GM13976 (cell line): ENCODE data around the gene CFAP54.

Source experiments
- DNase-seq: peaks from one replicate; pipeline ENCODE4 v3.0.0; 2012; ENCODE audit warnings: low spot score
- CTCF ChIP-seq: IDR thresholded peaks from 2 replicates; pipeline ENCODE4 v1.5.1; 2012; ENCODE audit warnings: borderline replicate concordance, mild to moderate bottlenecking; ENCODE audit not compliant: insufficient read depth; ENCODE audit errors: extremely low read depth, missing control alignments, control extremely low read depth
- in situ Hi-C: fragments of 300-500 bp; cut with MboI; formaldehyde crosslinking; loops from one replicate; pipeline ENCODE4 v1.12.0; 2022; ENCODE audit warnings: low sequenced_read_pairs, mixed read lengths, inconsistent platforms; ENCODE audit not compliant: unreplicated experiment

The CFAP54 gene

GRCh38 chr12:96677363-96677762 lies 188.0 kb downstream of the CFAP54 start:
- in situ Hi-C loops, result no loop called here
- no peak for DNase-seq
- no peak for TF ChIP-seq CTCF

- no peak for TF ChIP-seq CTCF
- no peak for DNase-seq
- in situ Hi-C loops, result no loop called here
Observed at GRCh38 chr12:96687719-96688118, 198.3 kb downstream of the CFAP54 start.

DNA sequence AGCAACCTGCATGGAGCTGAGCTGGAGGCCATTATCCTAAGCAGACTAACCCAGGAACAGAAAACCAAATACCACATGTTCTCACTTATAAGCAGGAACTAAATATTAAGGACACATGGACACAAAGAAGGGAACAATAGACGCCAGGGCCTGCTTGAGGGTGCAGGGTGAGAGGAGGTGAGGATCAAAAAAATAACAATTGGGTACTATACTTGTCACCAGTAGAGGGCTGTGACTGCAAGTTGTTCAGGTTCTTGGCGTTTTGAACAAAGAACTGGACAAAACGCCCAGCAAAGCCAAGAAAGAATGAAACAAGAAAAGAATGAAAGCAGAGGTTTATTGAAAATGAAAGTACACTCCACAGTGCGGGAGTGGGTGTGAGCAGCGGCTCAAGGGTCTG lies 209.1 kb downstream of the CFAP54 start:
- in situ Hi-C loops, result no loop called here
- DNase-seq, result no peak
- no peak for TF ChIP-seq CTCF

DNA sequence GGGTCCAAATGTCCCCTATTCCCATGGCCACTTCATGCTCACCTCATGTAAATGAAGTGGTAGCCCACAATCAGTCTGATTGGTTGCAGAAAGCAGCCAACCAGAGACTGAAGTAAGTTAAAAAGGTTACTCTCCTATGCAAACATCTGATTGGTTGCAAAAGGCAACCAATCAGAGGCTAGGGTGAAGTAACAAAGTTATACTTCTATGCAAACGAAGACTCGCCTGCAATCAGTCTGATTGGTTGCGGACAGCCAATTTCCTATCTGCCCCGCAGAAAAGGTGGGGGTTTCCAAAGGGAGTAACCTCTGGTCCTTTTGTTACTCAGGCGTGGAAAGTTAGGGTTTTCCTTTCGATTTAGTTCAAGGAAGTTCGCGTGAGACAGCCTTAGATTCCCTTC lies 209.6 kb downstream of the CFAP54 start:
- in situ Hi-C loops, result no loop called here
- no peak for DNase-seq
- no peak for TF ChIP-seq CTCF

GRCh38 chr12:96701856-96702255 lies 212.5 kb downstream of the CFAP54 start:
- TF ChIP-seq CTCF, result no peak
- no peak for DNase-seq
- in situ Hi-C loops, result no loop called here

GRCh38 chr12:96710127-96710745 lies 220.9 kb downstream of the CFAP54 start:
- in situ Hi-C loops, result no loop called here
- no peak for TF ChIP-seq CTCF
- DNase-seq, result no peak
